NCI-H146 treated with DMSO at 0.1 percent for 48 hours (cell line): ENCODE results near the gene APOA1.
A peak's percentile ranks its signal among the peaks of the same experiment; 100 is the strongest.

Experiments
- DNase-seq: peaks from one replicate; lab custom pipeline; 2025; ENCODE audit not compliant: unreplicated experiment; lab: John Stamatoyannopoulos, UW

The APOA1 gene

DNA sequence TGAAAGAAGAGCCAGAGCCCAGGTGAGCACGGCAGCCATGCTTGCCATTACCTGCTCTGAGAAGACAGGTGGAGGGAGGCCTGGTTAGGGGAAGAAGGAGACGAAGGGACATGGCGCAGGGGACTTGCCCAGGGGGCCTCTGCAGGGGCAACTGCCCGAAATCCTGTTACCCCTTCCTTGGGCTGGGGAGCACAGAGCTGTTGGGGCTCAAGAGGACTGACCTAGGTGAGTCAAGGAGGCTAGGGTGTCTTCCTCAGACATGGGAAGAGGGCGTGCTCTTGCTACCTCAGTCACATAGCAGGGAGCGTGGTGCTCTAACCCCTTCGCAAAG lies 45.6 kb downstream of the APOA1 start, which contains the start of gene APOA5:
Gene APOA5 (minus strand): TSS at position 67 of the 331 bp plus-strand sequence. CDS start 19 bp downstream, at position 48.
- DNase-seq: no peak

GRCh38 chr11:116791002-116791812 lies 46.2 kb downstream of the APOA1 start:
- DNase-seq: peak; percentile 28

GRCh38 chr11:116790167-116791001 lies 47.0 kb downstream of the APOA1 start:
- DNase-seq: no peak

- DNase-seq: no peak
These were observed 48.4 kb downstream of the APOA1 start for GRCh38 chr11:116788975-116789374.

DNA sequence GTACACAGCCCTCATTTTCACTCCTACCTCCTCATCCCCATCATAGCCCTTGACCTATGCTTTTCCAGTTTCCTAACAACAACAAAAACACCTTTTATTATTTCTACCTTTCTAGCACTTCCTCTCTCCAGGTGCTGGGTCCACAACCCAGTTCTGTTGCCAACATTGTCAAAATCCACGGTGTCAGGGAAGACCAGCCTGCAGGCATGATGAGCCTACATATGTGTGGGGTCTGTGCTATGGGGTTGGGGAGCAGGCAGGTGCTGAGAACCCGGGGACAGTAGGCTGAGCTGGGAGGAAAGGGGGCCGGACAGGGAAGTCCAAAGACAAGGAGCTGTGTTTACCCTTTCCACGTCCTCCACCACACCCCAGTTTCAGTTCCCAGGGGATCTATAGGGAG lies 48.9 kb downstream of the APOA1 start:
- DNase-seq: no peak

DNA sequence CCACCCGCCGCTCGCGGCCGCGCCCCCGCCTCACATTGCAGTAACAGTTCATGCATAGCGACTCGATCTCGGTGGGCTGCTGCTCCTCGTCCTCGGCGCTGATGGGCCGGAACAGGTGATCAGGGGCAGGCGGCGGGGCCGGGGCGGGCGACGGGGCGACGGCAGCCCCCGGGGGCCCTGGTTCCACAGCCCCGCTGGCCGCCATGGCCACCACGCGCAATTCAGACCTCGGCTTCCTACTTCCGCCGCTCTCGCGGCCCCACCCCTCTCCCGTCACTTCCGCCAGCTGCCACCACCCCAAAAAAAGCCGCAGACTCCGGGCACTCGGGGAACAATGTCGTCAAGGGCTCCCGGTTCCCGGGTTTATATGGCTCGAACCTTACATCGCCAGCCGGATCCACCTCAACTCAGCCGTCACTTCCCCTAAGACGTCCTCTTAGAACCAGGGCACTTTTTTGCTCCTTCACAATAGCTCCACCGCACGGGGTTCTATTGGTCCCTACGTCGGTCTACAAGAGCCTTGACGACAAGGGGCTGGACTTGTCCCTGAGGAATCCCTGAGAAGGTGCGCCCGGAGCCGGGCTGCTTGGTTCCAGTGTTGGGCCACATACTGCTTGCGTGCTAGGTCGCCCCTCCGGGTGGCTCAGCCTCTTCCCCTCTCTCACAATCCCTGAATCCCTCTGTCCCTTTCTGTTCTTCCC lies 49.5 kb downstream of the APOA1 start, which contains the start of gene ZPR1:
Gene ZPR1 (minus strand): TSS at position 238 of the 701 bp plus-strand sequence. CDS start 33 bp downstream, at position 205.
- peak; percentile 49 for DNase-seq

GRCh38 chr11:116787436-116787785 lies 50.0 kb downstream of the APOA1 start:
- DNase-seq: no peak

GRCh38 chr11:116786966-116787365 lies 50.5 kb downstream of the APOA1 start:
- DNase-seq: no peak

GRCh38 chr11:116786326-116786725 lies 51.1 kb downstream of the APOA1 start:
- no peak for DNase-seq
